Measurements from ENCODE around the gene NELL2. TPM values are rescaled to one million over a fixed set of nuclear protein-coding genes. Genes with fewer than 3 reads are reported as not detected.

The NELL2 gene
- total RNA-seq, 1 donor, result 0.36 TPM

GRCh38 chr12:44521702-44522101 lies 354.4 kb downstream of the NELL2 start:
- H3K4me3 ChIP-seq (ENCODE audit: low read depth, low read length), result no peak overlapping the region
- TF ChIP-seq CTCF (IDR thresholded peaks at IDR 0.05; ENCODE audit: insufficient read depth, low read length), result no peak
- DNase-seq (ENCODE audit: low read depth), result no peak

GRCh38 chr12:44519931-44520330 lies 356.2 kb downstream of the NELL2 start:
- no peak for DNase-seq (ENCODE audit: low read depth)
- no peak for TF ChIP-seq CTCF (IDR thresholded peaks at IDR 0.05; ENCODE audit: insufficient read depth, low read length)
- H3K4me3 ChIP-seq (ENCODE audit: low read depth, low read length), result no peak overlapping the region

DNA sequence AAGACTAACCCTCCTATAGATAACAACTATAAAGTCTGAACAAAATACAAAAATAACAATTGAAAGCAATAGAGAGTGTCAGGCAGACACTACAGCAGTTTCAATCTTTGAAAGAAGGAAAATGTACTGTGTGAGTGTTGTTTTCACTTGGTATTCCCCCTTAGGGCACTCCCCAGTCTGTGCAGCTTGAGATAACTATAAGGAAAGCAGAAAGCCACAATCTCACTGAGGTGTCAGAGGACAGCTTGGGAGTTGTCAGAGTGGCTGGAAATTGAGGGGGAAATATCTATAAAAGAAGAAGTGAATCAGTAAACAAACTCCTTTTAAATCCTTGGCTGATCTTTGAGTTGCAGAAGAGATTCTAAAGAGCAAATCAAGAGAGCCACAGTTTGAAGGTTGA lies 364.8 kb downstream of the NELL2 start:
- H3K4me3 ChIP-seq (ENCODE audit: low read depth, low read length), result no peak overlapping the region
- DNase-seq (ENCODE audit: low read depth), result no peak
- TF ChIP-seq CTCF (IDR thresholded peaks at IDR 0.05; ENCODE audit: insufficient read depth, low read length), result no peak

GRCh38 chr12:44510510-44510909 lies 365.6 kb downstream of the NELL2 start:
- no peak for TF ChIP-seq CTCF (IDR thresholded peaks at IDR 0.05; ENCODE audit: insufficient read depth, low read length)
- DNase-seq (ENCODE audit: low read depth), result no peak
- H3K4me3 ChIP-seq (ENCODE audit: low read depth, low read length), result no peak overlapping the region

DNA sequence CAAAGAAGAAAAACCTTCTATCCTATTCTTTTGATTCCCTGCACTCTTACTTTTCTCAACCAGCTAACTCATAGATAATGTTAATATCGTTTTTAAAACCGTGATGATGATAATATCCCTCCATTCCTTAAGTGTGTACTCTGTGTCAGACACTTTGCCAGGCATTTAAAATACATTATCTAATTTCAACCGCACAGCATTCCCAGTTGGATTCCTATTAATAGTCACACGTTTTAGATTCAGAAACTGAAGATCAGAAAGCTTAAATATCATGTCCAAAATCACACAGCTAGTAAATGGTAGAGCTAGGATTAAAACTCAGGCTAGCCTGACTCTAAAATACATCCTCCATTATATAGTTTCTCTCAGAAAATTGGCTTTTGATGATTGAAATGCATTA lies 366.0 kb downstream of the NELL2 start:
- no peak for TF ChIP-seq CTCF (IDR thresholded peaks at IDR 0.05; ENCODE audit: insufficient read depth, low read length)
- no peak overlapping the region for H3K4me3 ChIP-seq (ENCODE audit: low read depth, low read length)
- DNase-seq (ENCODE audit: low read depth), result no peak

GRCh38 chr12:44509471-44509870 lies 366.6 kb downstream of the NELL2 start:
- H3K4me3 ChIP-seq (ENCODE audit: low read depth, low read length), result no peak overlapping the region
- DNase-seq (ENCODE audit: low read depth), result no peak
- TF ChIP-seq CTCF (IDR thresholded peaks at IDR 0.05; ENCODE audit: insufficient read depth, low read length), result no peak

DNA sequence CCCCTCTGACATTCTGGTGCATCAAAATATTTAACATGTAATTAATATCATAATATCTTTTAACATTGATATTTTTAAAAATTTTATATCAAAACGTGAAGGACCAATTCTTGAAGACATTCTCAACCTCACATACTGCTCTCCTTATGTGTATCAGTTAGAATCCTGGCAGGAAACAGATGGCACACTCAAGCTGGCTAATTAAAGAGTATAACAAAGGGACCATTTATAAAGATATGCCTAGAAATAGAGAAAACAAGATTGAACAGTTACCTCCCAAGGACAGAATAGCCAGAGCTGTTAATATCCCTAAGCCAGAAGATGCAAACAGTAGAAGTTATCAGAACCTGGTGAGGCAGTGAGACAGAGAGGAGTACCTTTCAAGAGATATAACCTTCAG lies 368.7 kb downstream of the NELL2 start:
- no peak for DNase-seq (ENCODE audit: low read depth)
- no peak for TF ChIP-seq CTCF (IDR thresholded peaks at IDR 0.05; ENCODE audit: insufficient read depth, low read length)
- no peak overlapping the region for H3K4me3 ChIP-seq (ENCODE audit: low read depth, low read length)
